HG03095 (cell line): ENCODE results near the gene ZNF358.

ENCODE experiments used
- ATAC-seq: cut with Tn5 transposase; IDR thresholded peaks from one replicate; pipeline ENCODE4 v1.9.1; 2021; ENCODE audit warnings: moderate library complexity; ENCODE audit not compliant: unreplicated experiment

Gene ZNF358

DNA sequence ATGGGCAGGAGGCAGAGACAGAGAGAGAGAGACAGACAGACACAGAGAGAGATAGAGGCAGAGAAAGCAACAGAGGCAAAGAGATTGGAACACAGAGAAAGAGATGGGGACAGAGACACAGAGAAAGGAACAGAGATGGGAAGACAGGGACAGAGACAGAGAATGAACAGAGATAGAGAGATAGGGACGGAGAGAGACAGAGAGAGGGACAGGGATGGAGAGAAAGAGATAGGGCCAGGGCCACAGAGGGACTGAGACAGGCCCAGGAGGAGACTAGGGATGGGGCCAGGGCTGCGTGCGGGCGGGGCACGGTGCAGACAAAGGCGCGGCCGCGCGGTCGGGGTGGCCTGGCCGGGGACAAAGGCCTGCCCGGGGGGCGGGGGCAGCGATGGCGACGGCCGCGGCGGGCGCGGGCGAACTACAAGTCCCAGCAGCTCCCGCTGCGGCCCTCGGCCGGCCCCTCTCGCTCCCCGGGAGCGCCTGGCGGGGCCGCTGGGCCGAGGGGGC is at the start of gene ZNF358:
Gene ZNF358 (plus strand): TSS at position 459 of the 507 bp plus-strand sequence. CDS start 3,140 bp downstream, outside the sequence.
- ATAC-seq: no peak

DNA sequence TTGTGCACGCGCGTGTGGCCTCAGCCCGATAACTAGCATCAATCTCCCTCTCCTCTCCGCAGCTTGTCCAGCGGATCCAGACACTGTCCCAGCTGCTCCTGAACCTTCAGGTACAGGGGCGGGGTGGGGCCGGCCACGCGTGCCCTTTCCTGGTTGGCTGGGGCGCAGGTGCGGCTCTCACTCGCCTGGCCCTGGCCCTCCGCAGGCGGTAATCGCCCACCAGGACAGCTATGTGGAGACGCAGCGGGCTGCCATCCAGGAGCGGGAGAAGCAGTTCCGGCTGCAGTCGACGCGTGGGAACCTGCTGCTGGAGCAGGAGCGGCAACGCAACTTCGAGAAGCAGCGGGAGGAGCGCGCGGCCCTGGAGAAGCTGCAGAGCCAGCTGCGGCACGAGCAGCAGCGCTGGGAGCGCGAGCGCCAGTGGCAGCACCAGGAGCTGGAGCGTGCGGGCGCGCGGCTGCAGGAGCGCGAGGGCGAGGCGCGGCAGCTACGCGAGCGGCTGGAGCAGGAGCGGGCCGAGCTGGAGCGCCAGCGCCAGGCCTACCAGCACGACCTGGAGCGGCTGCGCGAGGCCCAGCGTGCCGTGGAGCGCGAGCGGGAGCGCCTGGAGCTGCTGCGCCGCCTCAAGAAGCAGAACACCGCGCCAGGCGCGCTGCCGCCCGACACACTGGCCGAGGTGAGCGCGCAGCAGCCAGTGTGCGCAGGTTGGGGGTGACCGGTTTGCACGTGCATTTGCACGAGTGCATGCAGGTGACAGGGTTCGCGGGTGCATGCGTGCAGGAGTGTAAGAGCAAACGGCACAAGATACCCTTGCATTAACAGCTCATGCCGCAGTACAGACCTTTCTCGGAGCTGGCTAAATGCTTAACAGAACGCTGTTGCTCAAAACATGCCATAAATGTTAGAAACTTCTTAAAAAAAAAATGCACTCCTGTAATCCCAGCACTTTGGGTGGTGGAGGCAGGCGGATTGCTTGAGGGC is 48.6 kb upstream of the ZNF358 start:
- no peak for ATAC-seq

DNA sequence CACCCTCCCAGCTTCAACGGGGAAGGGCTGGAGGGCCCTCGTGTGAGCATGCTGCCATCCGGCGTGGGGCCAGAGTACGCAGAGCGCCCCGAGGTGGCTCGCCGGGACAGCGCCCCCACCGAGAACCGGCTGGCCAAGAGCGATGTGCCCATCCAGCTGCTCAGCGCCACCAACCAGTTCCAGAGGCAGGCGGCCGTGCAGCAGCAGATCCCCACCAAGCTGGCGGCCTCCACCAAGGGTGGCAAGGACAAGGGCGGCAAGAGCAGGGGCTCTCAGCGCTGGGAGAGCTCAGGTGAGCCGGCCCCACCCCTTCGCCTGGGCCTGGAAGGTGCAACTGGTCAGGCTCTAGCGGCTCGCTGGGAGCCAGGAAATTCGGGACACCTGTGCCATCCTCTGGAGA is 47.1 kb upstream of the ZNF358 start:
- ATAC-seq: no peak

DNA sequence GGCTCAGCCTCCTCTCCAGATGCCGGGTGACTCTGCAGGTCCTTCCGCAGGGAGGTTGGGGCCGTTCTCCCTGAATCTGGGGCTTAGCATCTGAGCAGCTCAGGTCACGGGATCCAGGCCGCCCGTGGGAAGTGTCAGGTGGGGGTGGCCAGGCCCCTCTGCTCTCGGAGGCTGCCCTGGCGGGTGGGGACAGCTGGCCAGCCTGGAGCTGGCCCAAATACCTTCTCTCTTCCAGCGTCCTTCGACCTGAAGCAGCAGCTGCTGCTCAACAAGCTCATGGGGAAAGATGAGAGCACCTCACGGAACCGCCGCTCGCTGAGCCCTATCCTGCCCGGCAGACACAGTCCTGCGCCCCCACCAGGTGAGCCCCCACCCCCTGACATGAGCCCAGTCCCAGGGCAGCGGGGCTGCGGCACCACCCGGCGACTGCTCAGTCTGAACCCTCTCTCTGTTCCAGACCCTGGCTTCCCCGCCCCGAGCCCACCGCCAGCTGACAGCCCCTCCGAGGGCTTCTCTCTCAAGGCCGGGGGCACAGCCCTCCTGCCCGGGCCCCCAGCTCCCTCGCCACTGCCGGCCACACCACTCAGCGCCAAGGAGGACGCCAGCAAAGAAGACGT is 46.1 kb upstream of the ZNF358 start:
- no peak for ATAC-seq

DNA sequence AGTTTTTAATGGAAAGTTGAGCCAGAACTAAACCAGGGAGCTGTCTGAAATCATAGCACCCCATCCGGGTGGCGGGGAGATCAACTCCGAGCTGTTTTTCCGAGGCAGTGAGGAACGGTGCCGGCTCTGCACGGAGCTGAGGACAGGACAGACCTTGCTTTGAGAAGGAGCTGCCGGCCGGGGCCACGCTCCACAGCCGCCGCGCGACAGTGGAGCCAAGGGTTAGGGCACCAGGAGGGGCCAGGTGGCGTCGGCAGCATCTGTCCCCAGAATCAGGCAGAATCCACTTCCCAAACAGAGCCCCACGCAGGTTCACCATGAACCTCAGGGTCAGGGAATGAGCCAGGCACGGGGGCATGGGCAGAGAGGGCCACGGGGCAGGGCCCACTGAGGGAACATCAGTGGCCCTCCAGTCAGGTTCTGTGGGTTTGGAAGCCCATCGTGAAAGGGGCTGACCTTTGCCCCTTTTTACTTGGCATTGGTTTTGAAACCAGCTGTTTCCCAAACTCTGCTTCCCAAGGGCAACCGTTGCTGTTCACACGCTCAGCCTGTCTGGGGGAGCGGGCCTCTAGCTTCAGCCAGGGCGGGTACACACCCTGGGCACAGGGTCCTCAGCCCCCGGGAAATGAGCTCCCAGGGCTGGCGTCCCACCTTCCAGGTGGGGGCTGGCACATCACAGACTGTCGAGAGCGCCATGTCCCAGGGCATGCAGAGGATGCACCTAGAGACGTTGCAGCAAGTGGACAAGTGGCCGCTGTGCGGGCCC is 45.2 kb upstream of the ZNF358 start:
- no peak for ATAC-seq

DNA sequence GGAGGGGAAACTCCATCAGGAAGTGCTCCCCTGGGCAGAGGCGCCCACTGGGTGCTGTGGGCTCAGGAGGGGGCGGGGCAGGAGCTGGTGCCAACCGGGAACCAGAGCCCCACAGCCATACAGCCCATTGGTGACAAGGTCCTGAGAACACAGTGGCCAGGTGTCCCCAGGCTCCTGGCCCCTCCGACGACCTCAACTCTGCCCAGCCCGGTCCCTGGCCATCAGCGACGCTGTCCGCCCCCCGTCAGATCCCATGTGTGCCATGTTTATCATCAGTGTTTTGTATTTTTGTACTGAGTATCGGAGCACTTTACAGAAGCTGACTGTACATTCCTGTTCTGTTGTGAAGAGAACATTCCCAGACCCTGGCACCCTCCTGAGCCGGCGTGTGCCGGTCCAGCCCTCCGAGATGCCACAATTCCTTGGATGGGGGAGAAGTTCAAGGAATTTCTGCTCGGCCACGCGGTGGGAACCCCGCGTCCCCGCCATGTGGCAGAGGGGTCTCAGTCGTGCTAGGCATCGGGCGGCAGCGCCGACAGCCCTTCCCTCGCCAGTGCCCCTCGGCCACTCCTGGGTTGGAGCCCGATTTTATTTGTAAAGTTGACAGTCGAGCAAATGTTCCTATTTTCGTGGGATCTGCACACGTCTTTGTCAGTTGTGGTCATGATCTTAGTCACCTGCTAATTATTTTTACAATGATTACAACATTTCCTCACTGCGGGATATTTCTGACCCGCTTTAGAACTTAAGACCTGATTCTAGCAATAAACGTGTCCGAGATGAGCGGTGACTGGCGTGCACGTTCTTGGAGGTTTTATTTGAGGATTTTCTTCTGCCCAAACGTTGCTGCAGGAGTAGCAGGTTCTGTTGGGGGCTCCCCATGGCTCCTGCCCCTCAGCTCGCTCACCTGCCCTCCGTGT is 43.9 kb upstream of the ZNF358 start:
- no peak for ATAC-seq

DNA sequence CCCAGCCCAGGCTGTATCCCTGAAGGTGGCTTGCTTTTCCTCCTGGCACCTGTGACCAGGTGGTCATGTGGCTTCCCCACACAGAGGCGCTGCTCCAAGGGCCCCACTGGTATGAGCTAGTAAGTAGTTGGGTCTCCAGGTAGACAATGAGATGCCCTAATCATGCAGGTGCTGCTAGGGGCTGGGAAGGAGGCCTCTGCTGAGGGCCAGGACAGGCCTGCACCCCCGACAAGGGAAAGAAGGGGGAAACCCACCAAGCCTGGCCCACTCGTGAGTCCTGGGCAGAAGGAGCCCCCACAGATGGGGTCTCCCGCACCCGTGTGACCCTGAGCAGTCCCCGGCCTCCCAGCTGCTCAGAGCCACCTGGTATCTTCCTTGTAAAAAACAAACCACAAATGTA is 40.2 kb upstream of the ZNF358 start:
- no peak for ATAC-seq

DNA sequence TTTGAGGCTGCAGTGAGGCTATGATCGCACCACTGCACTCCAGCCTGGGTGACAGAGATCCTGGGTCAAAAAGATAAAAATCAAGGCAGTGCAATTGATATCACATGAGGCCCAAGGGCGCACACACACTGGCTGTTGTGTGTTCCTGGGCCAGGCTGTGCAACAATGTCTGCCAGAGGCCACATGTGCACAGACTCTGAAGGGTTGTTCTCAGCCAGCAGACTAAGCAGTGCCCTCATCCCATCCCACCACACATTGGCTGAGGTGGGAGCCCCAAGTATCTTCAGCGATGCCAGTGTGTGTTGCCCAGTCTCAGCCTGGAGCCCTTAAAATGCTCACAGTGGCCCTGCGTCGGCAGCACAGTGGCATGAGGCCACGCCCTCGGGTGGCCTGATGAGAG is 39.7 kb upstream of the ZNF358 start:
- ATAC-seq: no peak

DNA sequence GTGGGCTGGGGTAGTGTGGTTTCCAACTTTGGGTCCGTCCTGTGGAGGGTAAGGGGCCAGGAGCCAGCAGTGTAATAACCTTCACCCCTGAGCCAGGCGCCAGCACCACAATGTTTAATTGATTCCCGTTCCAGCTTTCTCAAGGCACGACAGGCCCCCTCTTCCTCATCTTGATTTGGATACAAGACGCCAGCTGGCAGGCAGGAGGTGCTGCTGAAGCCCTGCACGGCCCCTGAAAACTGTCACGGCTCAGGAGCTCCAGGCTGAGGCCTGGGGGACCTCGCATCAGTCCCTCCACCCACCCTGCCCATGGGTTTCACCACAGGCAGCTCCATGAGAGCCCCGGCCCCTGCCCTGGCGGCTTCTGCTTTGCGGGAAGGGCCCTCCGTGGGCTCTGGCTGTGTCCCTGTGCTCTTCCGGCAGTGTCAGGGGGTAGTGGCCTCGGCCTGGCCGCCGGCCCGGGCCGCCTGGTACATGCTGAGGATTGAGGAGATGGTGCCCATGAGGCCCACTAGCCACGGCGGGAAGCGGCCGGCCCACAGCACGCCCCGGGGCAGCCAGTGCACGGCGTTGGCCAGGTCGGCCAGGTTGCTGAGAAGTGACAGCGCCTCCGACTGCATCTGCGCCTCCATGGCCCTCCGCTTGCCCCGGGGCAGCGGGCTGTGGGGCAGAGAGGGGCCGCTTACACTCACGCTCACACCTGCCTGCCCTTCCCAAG is 39.0 kb upstream of the ZNF358 start:
- no peak for ATAC-seq

DNA sequence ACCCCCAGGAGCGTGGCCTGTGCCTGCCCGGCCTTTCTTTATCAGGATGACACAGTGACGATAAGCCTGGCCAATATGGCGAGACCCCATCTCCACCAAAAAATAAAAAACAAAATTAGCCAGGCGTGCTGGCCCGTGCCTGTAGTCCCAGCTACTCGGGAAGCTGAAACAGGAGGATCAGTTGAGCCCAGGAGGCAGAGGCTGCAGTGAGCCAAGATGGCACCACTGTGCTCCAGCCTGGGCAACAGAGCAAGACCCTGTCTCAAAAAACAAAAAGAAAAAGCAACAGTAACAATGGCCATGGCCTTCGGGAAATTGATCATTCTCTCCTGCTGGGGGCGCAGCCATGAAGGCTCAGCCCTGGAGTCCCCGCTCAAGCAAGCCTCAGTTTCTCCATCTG is 38.1 kb upstream of the ZNF358 start:
- no peak for ATAC-seq

DNA sequence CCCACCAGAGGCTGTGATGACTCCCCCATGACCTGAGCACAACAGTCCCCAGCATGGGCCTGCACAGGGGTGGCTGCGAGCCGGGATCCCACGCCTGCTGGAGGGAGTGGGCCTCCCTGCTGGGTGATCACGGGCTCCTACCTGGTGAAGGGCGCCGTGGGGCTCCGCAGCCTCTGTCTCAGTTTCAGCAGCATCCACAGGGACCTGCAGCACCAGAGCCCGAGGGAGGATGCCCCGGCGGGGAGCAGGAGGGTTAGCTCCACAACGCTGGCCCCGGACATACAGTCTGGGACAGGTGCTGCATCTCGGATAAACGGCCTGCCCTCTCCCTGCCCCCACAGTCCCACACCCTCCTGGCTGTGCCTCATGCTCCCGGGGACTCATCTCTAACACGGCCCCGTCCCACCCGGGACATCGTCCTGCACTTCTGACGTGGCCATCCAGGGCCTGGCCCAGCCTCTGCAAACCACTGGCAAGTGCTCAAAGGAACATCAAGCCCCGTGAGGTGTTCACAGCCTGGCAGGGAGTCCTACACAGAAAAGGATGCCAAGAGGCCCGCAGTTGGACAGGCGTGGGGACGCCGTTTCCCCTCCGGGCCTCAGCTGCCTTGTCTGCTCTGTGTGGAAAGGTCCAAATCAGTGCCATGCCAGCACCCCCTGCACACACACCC is 37.6 kb upstream of the ZNF358 start:
- no peak for ATAC-seq

DNA sequence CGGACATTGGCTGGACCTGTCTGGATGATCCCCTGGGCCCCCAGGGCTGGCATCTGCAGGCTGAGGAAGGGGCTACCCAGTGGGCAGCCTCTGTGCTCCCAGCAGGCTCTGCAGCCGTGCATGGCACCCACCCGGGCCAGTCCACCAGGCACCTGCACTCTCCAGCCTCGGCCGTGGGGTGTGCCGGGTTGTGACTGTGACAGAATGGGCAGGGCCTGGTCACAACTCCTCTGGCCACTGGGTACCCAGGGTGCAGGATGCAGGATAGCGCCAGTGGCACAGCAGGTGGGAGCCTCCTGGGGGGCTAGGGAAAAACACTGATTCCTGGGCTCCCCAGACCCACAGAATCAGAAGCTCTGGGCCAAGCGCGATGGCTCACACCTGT is 37.1 kb upstream of the ZNF358 start:
- ATAC-seq: no peak

DNA sequence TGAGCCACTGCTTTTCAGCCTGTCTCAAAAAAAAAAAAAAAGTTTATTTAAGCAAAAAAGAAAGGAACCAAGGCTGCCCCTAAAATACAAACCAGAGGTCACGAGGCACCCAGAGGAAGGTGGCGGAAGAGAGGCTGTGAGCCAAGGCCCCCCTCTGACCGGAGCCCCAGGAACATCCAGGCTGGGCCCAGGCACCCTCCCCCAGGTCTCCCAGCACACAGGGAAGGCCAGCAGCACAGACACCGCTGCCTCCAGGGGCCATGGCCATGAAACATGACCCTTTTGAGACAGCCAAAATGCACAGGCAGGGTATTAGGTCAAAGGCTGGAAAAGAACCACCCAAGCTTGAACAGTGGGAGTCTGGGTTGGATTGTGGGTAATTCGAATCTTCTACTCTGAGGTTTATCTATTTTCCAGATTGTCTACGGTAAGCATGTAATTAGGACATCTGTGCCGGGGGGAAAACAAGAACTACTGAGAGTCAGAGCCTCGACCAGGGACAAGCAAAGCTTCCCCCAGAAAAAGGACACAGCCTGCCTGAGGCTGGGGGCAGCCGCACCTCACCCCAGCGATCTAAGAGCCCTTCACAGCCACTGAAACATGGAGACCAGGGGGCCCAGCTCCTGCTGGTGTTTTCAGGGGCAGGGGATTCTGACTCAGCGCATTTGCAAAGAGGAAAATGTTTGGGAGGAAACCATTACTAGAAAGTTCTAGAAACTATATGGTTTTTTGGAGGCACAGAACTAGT is 35.5 kb upstream of the ZNF358 start:
- no peak for ATAC-seq

DNA sequence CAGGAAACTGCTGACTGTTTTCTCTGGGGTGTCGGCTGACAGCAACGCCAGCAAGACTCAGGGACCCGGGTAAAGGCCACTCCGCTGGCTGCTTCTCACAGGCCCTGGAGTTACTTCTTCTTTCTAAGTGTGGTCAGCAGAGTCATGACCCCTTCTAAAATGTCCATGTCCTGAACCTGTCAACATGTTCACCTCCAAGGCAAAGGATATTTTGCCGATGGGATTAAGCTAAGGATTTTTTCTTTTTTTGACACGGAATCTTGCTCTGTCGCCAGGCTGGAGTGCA is 35.0 kb upstream of the ZNF358 start:
- ATAC-seq: no peak

DNA sequence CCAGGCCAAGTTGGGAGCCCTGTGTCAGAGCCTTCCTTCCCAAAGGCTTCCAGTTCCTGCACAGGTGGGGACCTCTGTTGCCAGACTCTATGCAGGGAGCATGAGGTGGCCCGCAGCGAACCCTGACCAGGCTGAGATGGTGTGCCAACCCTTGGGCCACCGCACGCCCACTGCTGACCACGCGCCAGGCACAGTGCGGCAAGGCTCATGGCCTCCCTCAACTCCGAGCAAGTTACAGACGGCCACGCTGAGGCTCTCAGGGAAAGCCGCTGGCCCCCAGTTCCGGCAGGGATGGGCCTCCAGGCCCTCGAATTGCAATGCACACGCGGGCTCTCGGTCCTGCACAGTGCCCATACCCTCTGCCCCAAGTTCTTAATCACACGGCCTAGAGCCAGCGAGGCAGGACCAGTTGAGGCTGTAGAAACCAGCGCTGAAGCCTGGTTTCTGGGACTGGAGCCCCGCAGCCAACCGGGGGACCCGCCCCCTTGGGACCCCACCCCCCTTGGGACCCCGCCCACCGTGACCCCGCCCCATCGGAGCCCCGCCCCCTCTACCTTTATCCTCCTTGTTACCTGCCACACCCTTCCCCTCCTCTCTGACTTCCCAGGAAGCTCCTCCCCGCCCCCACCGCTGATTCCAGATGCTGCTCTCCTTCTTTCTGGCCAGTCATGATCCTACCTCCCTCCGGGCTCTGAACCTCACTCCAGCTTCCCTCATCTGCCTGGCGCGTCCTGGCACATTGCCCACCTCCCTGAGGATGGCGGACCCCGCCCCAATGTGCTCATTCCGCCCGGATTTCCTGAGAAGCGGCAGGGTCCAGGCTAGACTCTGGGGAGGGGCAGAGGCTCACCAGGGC is 33.1 kb upstream of the ZNF358 start:
- no peak for ATAC-seq

DNA sequence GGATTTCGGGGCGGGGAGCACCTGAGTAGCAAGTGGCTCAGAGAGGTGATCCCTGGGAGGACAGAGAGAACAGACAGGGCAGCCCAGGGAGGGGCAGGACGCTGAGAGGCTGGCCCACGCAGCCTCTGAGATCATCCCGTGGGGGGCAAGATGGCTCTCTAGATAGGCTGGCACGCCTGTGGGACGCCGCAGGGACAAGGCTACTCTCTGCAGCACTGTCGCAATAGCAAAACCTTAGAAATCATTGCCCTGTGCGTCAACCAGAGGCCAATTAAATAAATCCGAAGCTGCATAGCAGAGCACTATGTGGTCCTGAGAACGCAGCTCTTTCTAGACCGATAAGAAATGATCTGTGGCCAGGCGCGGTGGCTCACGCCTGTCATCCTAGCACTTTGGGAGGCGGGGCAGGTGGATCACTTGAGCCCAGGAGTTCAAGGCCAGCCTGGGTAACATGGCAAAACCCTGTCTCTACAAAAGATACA is 32.1 kb upstream of the ZNF358 start:
- ATAC-seq: no peak

DNA sequence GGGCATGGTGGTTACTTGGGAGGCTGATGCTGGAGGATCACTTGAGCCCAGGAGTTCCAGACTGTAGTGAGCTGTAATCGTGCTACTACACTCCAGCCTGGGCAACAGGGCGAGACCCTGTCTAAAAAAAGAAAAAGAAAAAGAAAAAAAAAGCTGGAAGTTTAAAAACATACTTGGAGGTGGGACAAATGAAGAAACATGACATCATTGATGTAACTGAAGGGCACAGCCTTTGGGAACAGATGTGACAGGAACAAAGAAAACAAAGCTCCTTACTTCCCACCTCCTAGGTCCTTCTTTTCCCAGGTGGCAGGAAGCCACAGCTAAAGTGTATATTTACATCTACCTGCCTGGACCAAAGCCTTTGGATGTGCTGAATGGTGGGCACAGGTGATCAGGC is 29.0 kb upstream of the ZNF358 start:
- ATAC-seq: no peak
